Suprapubic skin (tissue), 3 donors: Measurements from ENCODE around the gene SLC9A8.

ENCODE experiments used
- EP300 ChIP-seq: sonication (generic); formaldehyde crosslinking; IDR thresholded peaks from one replicate; pipeline ENCODE4 v1.6.1; 2017; ENCODE audit warnings: antibody characterized with exemption
- TF ChIP-seq, protein P1 (sequence below), 2 donors: fragments of 200-600 bp in 1 of 2; fragments of 450-650 bp in 1 of 2; sonication (generic) in 1 of 2; IDR thresholded peaks; one replicate each; pipeline ENCODE4 v1.5.1; 2016 to 2019; ENCODE audit warnings: antibody characterized with exemption in 2 of 2, mild to moderate bottlenecking in 1 of 2, moderate library complexity in 1 of 2

DNA sequence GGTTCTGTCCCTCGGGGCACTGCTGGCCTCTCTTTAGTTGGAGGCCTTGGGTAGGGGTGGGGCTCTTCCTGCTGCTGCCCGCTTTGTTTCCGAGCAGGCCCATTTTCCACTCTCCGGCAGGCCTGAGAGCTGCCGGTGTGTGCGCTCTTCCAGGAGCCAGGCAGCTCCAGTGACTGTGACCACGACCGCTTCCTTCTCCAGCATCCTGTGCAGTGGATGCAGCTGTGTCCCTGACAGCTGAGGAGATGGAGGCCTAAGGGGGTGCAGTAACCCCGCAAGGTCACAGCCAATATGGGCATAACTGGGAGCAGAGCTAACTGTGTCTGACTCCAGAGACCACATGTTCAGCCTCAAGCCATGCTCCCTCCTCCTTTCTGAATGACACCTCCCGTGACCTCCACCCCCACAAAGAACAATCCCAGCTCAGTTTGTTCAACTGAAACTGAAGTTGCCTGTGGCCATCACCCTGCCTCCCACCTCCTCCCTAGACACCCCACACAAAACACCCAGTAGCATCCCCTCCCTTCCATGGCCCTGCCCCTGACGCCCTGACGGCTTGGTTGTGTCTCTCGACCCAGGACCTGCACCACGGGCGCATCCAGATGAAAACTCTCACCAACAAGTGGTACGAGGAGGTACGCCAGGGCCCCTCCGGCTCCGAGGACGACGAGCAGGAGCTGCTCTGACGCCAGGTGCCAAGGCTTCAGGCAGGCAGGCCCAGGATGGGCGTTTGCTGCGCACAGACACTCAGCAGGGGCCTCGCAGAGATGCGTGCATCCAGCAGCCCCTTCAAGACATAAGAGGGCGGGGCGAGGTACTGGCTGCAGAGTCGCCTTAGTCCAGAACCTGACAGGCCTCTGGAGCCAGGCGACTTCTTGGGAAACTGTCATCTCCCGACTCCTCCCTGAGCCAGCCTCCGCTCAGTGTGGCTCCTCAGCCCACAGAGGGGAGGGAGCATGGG lies 74.9 kb downstream of the SLC9A8 start:
- no peak for TF ChIP-seq EP300
- TF ChIP-seq, protein P1, sequence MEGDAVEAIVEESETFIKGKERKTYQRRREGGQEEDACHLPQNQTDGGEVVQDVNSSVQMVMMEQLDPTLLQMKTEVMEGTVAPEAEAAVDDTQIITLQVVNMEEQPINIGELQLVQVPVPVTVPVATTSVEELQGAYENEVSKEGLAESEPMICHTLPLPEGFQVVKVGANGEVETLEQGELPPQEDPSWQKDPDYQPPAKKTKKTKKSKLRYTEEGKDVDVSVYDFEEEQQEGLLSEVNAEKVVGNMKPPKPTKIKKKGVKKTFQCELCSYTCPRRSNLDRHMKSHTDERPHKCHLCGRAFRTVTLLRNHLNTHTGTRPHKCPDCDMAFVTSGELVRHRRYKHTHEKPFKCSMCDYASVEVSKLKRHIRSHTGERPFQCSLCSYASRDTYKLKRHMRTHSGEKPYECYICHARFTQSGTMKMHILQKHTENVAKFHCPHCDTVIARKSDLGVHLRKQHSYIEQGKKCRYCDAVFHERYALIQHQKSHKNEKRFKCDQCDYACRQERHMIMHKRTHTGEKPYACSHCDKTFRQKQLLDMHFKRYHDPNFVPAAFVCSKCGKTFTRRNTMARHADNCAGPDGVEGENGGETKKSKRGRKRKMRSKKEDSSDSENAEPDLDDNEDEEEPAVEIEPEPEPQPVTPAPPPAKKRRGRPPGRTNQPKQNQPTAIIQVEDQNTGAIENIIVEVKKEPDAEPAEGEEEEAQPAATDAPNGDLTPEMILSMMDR (IDR thresholded peaks at IDR 0.05), result no peak
